Measurements from ENCODE around the gene C10orf71. TPM values are rescaled to one million over a fixed set of nuclear protein-coding genes. Genes with fewer than 3 reads are reported as not detected.

C10orf71 gene
- total RNA-seq, 1 experiment from 2014 or later = not detected

- in situ Hi-C loops (cut with HindIII; ENCODE audit: low pct_unique_long_range_greater_than_20kb, low sequenced_read_pairs) = no loop called here
- DNase-seq (ENCODE audit: low read depth, low spot score) = no peak
Observed at GRCh38 chr10:49272251-49273081, 26.5 kb upstream of the C10orf71 start.

- no peak for DNase-seq (ENCODE audit: low read depth, low spot score)
- in situ Hi-C loops (cut with HindIII; ENCODE audit: low pct_unique_long_range_greater_than_20kb, low sequenced_read_pairs) = no loop called here
Observed at GRCh38 chr10:49273082-49273465, 25.9 kb upstream of the C10orf71 start.

GRCh38 chr10:49273626-49274025 lies 25.3 kb upstream of the C10orf71 start:
- DNase-seq (ENCODE audit: low read depth, low spot score) = no peak
- in situ Hi-C loops (cut with HindIII; ENCODE audit: low pct_unique_long_range_greater_than_20kb, low sequenced_read_pairs) = no loop called here

GRCh38 chr10:49274886-49275285 lies 24.1 kb upstream of the C10orf71 start:
- DNase-seq (ENCODE audit: low read depth, low spot score) = no peak
- in situ Hi-C loops (cut with HindIII; ENCODE audit: low pct_unique_long_range_greater_than_20kb, low sequenced_read_pairs) = no loop called here

GRCh38 chr10:49275896-49276295 lies 23.1 kb upstream of the C10orf71 start:
- in situ Hi-C loops (cut with HindIII; ENCODE audit: low pct_unique_long_range_greater_than_20kb, low sequenced_read_pairs) = no loop called here
- no peak for DNase-seq (ENCODE audit: low read depth, low spot score)

GRCh38 chr10:49276596-49276995 lies 22.4 kb upstream of the C10orf71 start:
- DNase-seq (ENCODE audit: low read depth, low spot score) = no peak
- in situ Hi-C loops (cut with HindIII; ENCODE audit: low pct_unique_long_range_greater_than_20kb, low sequenced_read_pairs) = no loop called here

GRCh38 chr10:49277973-49278372 lies 21.0 kb upstream of the C10orf71 start:
- in situ Hi-C loops (cut with HindIII; ENCODE audit: low pct_unique_long_range_greater_than_20kb, low sequenced_read_pairs) = no loop called here
- no peak for DNase-seq (ENCODE audit: low read depth, low spot score)

GRCh38 chr10:49278497-49278981 lies 20.4 kb upstream of the C10orf71 start:
- in situ Hi-C loops (cut with HindIII; ENCODE audit: low pct_unique_long_range_greater_than_20kb, low sequenced_read_pairs) = no loop called here
- DNase-seq (ENCODE audit: low read depth, low spot score) = no peak

GRCh38 chr10:49279015-49279880 lies 19.7 kb upstream of the C10orf71 start:
- no peak for DNase-seq (ENCODE audit: low read depth, low spot score)
- in situ Hi-C loops (cut with HindIII; ENCODE audit: low pct_unique_long_range_greater_than_20kb, low sequenced_read_pairs) = no loop called here

GRCh38 chr10:49280001-49280408 lies 19.0 kb upstream of the C10orf71 start:
- DNase-seq (ENCODE audit: low read depth, low spot score) = no peak

GRCh38 chr10:49281461-49281860 lies 17.5 kb upstream of the C10orf71 start:
- in situ Hi-C loops (cut with HindIII; ENCODE audit: low pct_unique_long_range_greater_than_20kb, low sequenced_read_pairs) = no loop called here
- no peak for DNase-seq (ENCODE audit: low read depth, low spot score)

More at GRCh38 chr10:49280001-49280408, 19.0 kb upstream of the C10orf71 start:
- in situ Hi-C loops (cut with HindIII; ENCODE audit: low pct_unique_long_range_greater_than_20kb, low sequenced_read_pairs) = no loop called here

GRCh38 chr10:49282306-49282705 lies 16.7 kb upstream of the C10orf71 start:
- in situ Hi-C loops (cut with HindIII; ENCODE audit: low pct_unique_long_range_greater_than_20kb, low sequenced_read_pairs) = no loop called here
- DNase-seq (ENCODE audit: low read depth, low spot score) = no peak

- in situ Hi-C loops (cut with HindIII; ENCODE audit: low pct_unique_long_range_greater_than_20kb, low sequenced_read_pairs) = no loop called here
- DNase-seq (ENCODE audit: low read depth, low spot score) = no peak
Observed at GRCh38 chr10:49282879-49283341, 16.1 kb upstream of the C10orf71 start.

GRCh38 chr10:49283491-49283890 lies 15.5 kb upstream of the C10orf71 start:
- in situ Hi-C loops (cut with HindIII; ENCODE audit: low pct_unique_long_range_greater_than_20kb, low sequenced_read_pairs) = no loop called here
- DNase-seq (ENCODE audit: low read depth, low spot score) = no peak

- in situ Hi-C loops (cut with HindIII; ENCODE audit: low pct_unique_long_range_greater_than_20kb, low sequenced_read_pairs) = no loop called here
- DNase-seq (ENCODE audit: low read depth, low spot score) = no peak
Observed at GRCh38 chr10:49284356-49284755, 14.6 kb upstream of the C10orf71 start.

GRCh38 chr10:49285232-49285631 lies 13.7 kb upstream of the C10orf71 start:
- DNase-seq (ENCODE audit: low read depth, low spot score) = no peak
- in situ Hi-C loops (cut with HindIII; ENCODE audit: low pct_unique_long_range_greater_than_20kb, low sequenced_read_pairs) = no loop called here

GRCh38 chr10:49286686-49287085 lies 12.3 kb upstream of the C10orf71 start:
- in situ Hi-C loops (cut with HindIII; ENCODE audit: low pct_unique_long_range_greater_than_20kb, low sequenced_read_pairs) = no loop called here
- DNase-seq (ENCODE audit: low read depth, low spot score) = no peak

- DNase-seq (ENCODE audit: low read depth, low spot score) = no peak
- in situ Hi-C loops (cut with HindIII; ENCODE audit: low pct_unique_long_range_greater_than_20kb, low sequenced_read_pairs) = no loop called here
Observed at GRCh38 chr10:49287689-49288340, 11.2 kb upstream of the C10orf71 start.
